HG03159 (cell line): ENCODE measurements around the gene PHLDA1.

Source experiments
- ATAC-seq: cut with Tn5 transposase; IDR thresholded peaks from one replicate; pipeline ENCODE4 v1.9.1; 2021; ENCODE audit warnings: mild to moderate bottlenecking, moderate library complexity; ENCODE audit not compliant: unreplicated experiment

PHLDA1 gene

DNA sequence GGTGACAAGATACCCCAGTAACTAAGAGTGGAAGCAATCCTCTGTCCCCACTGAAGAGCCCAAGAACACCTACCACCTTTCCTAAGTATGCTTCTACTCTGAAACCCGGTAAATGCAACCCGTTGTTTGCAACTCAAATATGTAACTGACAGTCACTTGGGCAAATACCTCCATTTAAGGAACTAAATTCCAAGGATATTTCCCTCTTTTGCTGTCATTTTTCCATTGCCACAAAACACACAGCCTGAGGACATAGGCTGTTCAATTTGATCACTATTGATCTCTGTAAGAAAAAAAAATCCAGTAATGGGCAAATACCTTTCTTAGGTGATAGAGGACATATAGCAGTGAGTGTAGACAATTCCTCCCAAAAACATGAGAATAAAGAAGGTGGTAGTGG, 6.6 kb upstream of the PHLDA1 start:
- ATAC-seq: no peak

DNA sequence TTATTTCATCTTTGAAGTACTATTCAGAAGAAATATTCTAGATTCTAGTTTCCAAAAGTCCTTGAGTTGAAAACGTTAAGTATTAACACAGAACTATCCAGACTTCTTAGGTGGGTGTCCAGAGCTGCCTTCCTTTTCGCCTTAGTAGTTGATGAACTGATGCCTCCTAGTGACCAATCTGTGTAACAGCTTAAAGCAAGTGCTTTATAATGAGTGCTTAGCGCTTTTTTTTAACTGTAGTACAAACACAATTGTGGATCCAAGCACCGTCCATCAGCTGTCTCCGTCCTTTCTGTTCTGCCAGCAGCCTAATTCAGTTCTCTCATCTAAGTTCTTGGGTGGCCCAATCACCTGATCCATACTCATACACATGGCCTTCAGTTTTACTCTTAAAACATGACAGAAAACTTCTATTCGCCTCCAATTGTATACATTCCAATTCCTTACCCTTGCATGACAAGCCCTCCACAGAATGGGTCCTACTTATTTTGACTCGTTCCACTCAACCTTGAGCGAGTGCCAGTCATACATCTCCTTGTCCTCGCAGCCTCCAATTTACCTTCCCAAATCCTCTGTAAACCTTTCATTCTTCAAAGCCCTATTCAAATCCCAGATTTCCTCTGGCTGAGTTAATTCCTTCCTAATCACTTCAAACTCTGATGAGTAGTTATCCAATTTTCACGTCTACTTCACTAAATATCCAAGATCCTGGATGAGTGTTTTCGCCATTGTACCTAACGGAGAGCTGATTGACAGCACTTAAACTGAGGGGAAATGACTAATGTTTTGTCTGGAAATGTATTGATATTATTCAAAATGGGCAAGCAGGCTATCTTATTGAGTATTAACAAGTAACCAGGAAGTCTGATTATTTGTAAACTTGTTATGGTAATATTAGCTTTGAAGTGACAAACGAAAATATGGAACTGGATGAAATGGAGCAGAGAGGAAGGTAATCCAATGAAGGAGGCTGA, 5.8 kb upstream of the PHLDA1 start:
- peak; percentile 72 for ATAC-seq

DNA sequence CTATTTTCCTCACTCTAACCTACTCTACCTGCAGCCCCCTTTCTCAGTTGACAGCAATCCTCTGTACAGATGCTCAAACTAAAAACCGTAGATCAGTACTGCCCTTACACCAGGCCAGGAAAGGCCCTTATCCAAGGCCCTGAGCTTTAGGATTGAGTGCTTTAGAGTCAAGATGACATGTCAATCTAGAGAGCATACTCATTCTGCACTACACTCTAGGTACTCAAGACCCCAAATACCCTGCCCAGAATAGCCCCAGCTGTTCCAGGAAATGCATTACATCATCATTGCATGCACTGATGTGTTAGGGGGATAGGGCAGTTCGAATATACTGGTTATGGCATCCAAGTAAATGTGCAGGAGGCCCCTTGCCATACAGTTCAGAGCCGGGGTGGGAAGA, 3.5 kb upstream of the PHLDA1 start:
- no peak for ATAC-seq

DNA sequence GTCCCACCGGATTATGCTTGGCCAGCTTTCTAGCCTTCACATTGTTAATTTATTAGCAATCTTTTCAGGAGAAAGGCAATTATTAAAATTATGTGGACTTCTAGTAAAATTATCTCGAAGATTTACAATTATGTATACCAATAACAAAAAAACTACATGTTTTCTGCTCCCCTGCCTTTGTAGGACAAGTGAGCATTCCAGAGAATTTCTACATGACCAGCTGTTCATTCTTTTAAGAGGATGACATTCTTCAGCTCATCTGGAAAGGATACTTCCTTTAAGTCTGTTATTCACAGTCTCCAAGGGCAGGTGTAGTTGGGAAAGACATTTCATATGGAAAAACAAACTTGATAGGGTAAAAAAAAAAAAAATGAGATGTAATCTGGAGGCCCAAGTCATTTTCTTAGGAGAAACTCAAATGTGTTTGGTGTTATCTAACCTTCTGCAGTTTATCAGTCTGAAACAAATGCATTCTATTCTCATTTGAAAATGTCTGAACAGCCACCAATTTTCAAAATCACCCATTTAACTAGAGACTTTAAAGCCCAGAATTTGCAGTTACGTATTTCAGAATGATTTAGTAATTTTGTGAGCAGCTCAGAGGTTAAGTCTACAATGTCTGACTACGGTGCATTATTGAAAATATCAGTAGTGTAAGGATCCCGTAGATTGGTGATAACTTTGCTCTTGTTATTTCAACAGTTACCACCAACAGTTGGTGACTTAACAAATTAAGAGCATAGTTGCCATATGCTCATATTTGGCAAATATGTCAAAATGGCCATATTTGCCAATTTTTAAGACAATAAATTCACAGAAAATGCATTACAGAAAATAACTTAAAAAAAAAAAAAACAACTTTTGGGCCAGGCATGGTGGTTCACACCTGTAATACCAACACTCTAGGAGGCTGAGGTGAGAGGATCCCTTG, 1.8 kb upstream of the PHLDA1 start:
- ATAC-seq: no peak

DNA sequence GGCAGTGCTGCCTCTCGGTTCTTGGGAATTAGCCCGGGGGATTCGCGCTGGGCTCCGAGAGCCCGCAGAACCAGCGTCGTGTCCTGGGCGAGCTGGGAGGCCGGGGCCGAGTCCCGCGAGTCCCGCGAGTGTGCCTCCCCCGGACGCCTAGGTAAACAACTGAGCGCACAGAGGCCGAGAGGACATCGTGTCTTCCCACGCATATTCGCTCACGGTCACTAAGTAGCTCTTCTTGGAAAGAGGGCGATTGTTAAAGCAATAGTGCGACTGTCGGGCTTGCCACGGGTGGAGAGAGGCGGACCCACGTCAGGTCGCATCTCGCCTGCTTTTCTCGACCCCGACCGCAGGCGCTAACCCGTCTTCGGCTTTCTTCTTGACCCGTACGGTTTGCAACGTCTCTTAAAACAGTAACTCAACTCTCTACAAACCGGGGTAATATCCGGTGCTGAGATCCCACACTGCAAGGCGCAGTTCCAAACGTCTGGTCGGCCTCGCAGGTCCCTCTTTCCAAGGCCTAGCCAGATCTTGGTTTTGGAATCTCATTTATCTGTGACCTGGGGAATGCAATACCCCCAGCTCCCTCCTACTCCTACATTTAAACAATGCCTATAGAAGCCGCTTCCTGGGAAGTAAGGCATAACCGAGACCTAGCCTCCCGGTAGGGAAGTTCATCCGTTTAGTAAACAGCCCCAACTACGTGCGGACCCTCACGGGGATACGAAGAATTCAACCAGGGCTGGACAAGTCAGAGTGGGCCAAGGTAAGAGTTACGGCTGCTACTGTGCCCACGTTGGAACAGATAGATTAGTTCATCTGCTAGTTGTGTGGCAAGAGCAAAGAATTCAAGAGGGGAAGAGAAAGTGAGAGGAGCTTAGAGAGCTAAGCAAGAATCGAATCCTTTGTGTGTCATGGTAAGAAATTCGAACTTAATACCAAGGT, 736 bp upstream of the PHLDA1 start:
- ATAC-seq: peak; percentile 22

DNA sequence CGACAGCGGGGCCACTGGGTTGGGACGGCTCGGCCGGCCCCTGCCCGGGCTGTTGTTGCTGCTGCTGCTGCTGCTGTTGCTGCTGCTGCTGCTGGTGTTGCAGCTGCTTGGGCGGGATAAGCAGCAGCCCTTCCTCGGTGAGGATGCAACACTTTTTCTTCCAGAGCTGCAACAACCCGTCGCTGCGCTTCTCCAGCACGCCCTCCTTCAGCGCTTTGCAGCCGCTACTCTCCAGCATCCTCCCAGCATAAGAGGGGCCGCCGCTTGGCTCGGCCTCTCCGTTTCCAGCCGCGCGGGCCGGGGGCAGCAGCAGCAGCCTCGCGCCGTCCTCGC, 529 bp downstream of the PHLDA1 start:
- peak; percentile 16 for ATAC-seq

DNA sequence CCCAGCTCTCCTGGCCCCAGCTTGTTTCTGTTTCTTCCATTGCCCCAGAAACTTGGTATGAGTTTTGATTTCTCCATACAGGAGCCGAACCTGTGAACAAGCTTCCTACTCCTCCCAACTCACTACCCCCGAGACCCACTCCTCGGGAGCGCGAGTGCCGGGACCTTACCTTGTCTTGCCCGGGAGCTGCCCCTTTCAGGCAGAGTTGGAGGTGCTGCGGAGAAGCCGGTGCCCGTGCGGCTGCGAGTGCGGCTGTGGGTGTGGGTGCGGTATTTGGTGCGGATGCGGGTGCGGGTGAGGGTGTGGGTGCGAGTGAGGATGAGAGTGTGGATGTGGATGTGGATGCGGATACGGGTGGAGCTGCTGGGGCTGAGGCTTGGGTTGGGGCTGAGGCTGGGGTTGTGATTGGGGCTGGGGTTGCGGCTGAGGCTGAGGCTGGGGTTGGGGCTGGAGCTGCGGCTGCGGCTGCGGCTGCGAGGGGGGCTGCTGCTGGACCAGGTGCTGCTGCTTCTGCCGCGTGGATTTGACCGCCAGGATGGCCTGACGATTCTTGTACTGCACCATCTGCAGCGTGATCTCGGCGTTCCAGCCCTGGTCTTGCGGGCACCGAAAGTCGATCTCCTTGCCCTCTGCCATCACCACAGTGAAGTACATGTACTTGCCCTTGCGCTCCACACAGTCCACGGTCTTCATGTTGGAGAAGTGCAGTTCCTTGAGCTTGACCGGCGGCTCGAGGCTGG, 1.1 kb downstream of the PHLDA1 start:
- ATAC-seq: no peak

DNA sequence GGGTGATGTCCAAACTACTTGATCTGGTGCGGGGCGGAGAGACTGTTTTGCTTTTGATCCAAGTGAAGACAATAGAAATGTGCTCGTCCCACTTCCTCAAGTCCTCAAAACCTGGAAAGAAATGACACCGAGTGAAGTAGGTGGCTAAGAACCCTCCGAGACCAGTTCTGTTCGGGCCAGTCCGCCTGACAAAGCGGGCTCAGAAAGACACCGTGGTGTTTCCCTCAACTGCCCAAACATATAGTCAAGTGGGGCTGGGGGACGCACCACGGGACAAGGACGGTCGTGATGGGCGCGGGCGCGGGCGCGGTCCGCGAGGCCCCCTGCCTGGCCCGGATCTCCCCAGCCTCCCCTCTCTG, 1.6 kb downstream of the PHLDA1 start:
- ATAC-seq: no peak

DNA sequence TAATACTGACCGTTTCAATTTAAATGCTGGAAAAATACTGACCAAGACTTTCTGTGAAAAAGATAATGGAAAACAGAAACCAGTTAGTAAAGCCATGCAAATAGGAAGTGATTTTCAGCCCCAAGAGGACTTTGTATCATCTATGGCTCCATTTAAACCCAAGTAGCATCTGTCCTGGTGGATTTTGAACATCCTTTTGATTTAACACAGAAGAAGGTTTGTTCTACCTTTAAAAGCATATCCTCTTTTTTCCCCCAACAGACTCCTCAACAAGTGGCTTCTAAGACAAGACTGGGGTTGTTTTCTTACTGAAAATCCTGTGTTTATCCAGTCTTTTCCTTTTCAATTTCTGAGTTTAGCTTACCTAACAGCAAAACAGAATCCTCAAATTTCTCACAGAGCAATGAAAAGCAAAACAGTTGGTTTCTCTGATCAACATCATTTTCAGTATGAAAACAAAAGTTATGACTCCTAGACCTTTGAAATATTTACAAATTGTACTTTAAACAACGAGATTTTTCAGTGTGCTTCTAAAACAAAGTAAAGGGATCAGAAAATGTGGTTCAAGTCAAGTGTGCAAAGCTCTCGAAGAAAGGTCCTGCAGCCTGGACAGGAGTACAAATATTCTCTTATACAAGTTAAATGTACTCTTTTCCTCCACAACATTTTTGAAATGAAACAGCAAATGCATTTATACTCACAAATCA, 2.9 kb downstream of the PHLDA1 start:
- no peak for ATAC-seq

DNA sequence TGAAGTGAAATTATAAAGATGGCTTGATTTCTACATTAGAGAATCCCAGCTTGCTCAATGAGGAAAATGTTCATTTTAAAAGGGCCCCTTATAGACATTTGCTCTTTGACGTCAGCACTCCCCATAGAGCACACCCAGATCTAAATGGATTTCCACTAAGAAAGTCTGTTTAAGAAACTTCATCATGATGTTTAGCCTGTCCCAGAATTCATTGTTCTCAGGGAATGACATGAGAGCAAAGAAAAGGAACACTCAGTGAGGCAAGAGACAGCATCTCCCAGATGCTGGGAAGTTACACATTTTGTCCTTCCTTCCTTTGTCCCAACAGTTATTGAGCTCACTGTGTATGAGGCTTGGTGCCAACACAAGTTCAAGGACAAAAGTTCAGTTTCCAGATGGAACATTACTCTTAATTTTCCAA, 4.9 kb downstream of the PHLDA1 start:
- no peak for ATAC-seq

DNA sequence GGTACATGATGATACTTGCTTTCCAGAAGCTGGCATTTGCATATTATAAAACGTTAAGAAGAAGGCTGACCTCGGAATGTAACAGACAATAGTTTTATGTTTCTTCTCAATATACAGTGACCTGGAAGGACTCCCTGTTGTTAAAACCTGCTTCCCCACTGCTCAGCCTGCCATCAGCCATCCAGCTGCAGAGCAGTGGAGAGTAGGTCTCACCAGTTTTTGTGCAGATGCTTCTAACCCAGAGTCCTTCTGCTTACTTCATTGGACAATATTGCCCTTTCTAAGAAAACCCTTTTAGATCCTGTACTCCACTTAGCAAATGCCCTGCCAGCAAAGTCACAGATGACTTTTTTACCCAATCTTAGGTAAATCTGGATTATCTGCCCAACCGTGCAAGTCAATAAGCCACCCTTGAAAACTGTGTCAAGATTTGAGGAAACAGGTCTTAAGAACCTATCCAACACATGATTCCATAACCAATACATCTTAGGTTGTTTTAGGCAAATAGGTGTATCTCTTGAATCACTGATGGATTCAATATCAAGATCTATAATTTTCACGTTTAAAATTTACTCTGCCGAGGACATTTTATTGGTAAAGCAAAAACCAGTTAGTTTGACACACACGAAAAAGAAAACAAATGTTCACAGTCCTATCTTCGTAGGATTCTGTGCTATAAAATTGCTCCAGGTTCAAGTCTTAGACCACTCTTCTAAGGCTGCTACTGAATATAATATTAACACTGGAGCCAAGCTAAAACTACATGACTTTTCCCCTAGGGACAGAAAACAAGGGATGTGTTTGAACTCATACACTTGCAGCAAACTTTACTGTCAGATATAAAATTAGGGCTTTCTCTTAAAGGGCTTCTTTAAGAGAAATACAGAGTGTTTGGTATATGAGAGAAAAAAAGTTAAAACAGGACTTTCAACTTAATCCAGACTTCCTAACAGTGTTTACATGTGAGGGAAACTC, 5.7 kb downstream of the PHLDA1 start:
- ATAC-seq: no peak

DNA sequence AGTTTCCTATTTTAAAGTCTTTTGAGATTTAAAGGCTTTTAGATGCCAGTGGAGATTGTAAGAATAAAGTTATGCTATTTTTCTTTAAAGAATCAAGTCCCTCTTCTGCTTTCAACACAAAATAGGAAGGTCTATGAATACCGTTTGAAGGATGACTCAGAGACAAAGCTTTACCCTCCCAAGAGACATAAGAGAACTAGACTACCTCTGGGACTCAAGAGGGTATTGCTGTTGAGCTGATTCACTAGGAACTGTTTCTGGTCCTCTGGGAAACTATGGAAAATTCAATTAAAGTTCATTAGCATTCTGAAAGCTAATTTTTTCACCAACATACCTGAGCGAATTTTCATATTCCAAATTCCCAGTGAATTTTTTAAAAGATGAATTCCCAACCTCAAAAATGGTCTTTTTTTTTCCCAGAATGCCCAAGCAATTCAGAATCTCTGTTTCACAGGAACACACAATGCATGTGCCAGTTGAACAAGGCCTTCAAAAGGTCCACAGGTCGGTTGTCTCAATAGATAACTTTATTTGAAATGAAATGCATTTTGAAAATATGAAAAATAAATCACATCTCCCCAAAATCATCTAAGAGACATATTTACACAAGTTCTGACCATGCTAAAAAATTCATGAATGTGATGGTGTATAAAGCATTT, 6.5 kb downstream of the PHLDA1 start:
- no peak for ATAC-seq

DNA sequence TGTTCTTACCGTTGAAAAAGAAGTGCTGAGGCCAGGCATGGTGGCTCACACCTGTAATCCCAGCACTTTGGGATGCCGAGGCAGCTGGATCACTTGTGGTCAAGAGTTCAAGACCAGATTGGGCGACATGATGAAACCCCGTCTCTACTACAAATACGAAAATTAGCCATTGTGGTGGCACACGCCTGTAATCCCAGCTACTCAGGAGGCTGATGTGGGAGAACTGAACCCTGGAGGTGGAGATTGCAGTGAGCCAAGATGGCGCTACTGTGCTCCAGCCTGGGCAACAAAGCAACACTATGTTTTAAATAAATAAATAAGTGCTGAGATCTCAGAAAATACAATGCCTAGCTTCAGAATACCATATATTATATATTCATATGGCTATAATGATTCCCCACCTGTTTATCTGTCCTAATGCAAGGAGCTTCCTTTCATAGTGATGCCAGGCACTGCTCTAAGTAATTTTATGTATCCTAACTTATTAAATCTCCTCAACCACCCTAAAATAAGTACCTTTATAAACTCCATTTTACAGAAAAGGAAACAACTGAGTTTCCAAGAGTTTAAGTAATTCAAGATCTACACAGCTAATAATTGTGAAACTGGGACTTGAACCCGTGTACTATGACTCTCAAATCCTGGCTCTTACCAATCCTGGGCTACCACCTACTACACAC, 7.3 kb downstream of the PHLDA1 start:
- ATAC-seq: no peak

DNA sequence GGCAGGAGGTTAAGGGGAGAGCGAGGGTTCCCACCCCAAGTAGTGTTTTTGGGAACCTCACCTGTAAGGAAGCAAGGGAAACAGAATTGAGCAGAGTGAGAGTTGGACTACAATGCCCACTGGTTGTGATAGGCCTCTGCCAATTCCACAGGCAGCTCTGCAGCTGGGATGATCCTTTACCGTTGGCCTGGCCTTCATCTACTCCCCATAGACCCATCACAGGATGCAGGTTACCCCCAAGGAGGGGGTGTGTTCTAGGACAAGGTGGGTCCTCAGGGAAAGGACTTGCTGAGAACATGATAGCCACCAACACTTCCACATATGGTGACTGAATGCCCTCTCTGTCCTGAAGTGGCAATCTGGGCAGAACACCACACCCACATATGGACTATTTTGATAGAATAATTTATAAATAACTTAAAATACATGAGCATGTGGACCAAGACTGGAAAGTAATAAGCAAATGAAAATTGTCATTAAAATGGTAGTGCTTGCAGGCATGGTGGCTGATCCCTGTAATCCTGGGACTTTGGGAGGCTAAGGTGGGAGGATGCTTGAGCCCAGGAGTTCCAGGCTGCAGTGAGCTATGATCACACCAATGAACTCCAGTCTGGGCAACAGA, 8.4 kb downstream of the PHLDA1 start:
- ATAC-seq: no peak

DNA sequence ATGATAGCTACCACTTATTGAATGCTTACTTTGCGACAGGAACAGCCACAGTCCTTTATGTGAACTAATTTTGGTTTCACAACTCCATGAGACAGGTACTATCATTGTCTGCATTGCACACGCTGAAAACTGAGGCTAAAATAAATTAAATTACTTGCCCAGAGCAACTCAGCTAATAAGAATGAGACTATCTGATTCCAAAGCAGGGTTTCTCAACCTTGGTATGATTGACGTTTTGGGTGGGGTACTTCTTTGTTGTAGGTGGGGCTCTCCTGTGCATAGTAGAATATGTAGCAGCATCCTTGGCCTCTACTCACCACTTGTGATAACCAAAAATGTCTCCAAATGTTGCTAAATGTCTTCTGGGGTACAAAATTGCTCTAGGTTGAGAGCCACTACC, 9.1 kb downstream of the PHLDA1 start:
- ATAC-seq: no peak

DNA sequence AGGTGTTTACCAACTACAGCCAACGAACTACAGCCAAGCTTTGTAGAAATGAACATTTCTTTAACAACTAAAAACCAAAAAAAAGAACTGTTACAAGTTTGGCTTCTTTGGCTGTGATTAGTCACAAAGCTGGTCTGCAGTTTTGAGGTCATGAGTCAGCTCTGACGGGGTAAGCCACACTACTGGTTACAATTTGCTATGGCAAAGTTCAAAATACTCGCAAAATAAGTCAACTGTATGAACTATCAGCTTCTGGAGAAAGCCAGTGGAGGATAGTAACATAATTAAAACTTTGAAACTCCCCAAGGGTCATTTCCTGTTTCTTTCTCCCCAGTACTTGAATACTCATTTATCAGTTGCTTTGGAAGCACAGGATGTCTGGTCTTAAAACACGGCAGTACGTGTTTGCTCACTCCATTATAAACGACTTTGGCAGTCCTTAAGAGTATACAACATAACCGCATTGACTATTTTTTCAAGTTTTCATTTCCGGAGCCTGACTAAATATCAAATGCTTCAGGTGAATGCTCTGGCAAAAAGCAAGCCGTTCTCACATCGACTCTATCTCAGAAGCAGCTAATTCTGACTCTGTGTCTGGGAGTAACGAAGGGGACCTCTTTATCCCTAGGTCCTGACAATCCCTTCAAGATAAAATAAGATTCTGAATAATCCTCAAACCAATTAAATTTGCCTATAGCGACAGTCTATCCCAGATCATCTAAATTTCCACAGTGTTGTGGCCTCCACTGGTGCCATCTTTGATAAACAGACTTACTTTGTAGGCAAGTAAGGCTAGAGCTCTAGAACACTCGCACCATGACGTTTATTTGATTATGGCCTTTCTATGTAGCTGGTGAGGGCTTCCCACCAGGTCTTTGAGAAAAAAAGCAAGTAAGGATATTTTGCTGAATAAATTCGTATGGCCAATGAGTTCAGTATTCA, 10.6 kb downstream of the PHLDA1 start:
- peak; percentile 70 for ATAC-seq
